Adrenal gland (tissue), 5 donors: ENCODE data around the gene ARFGAP3.

ENCODE experiments used
- POLR2A ChIP-seq, 2 donors: fragments of 450-650 bp; IDR thresholded peaks; one replicate each; pipeline ENCODE4 v1.6.1; 2017; ENCODE audit warnings: antibody characterized with exemption in 2 of 2, mild to moderate bottlenecking in 2 of 2, moderate library complexity in 1 of 2
- TF ChIP-seq, protein P1 (sequence below), 6 experiments: fragments of 450-650 bp in 4 of 6; fragments of 200-600 bp in 2 of 6; sonication (generic) in 1 of 6; IDR thresholded peaks; 1 replicate in 5 of 6; 2 replicates in 1 of 6; pipeline versions ENCODE4 v1.5.1 to v1.8.0; 2016 to 2021; ENCODE audit warnings: antibody characterized with exemption in 6 of 6, mild to moderate bottlenecking in 2 of 6, moderate library complexity in 1 of 6
- donor health status: DM: no; HTN: no; CAD: no.

DNA sequence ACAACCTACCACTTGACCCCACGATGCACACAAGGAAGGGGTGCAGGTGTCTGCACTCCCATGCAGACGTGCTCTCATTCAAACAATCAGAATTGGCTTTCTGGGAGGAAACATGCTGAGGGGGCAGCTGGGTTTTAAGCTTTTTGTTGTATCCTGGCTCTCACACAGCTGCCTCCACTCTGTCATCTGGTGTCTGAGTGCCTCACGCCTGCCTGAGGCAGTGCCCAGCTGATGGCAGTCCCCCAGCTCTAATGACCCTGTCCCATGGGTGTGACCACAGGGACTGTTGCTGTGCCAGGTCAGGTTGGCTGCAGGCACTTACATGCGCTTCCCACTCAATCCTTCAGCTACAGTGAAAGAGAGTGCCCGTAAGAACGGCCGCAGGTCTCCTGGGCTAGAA, 53.7 kb downstream of the ARFGAP3 start:
- TF ChIP-seq POLR2A (IDR thresholded peaks at IDR 0.05), result no peak
- TF ChIP-seq, protein P1, sequence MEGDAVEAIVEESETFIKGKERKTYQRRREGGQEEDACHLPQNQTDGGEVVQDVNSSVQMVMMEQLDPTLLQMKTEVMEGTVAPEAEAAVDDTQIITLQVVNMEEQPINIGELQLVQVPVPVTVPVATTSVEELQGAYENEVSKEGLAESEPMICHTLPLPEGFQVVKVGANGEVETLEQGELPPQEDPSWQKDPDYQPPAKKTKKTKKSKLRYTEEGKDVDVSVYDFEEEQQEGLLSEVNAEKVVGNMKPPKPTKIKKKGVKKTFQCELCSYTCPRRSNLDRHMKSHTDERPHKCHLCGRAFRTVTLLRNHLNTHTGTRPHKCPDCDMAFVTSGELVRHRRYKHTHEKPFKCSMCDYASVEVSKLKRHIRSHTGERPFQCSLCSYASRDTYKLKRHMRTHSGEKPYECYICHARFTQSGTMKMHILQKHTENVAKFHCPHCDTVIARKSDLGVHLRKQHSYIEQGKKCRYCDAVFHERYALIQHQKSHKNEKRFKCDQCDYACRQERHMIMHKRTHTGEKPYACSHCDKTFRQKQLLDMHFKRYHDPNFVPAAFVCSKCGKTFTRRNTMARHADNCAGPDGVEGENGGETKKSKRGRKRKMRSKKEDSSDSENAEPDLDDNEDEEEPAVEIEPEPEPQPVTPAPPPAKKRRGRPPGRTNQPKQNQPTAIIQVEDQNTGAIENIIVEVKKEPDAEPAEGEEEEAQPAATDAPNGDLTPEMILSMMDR (IDR thresholded peaks at IDR 0.05), result no peak
